ENCODE measurements around the gene FAM171A2.

DNA sequence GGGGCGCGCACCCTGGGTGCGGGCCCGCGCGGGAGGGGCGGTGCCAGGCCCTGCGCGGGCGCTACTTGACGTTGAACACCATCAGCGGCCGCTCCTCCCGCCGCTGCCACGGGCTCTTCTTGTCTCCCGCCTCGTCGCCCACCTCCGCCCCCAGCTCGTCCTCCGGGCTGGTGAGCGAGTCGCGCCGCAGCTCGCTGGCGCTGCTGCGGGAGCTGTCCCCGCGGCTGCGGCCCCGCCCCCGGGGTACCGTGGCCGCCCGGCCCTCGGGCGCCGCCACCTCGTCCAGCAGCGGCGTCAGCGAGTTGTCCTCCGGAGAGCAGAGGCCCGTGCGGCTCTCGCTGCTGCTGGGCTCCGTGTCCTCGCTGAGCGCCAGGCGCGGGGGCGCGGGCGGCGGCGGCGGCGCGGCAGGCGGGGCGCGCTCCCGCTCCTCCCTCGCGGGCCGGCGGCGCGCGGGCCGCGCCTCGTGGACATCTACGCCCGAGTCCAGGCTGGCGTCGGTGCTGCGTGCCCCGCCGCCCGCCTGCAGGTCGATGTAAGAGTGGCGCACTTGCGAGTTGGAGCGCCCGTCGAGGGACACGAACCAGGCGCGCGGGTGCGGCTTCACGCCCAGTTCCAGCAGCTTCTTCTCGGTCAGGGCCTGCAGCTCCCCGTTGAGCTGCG is 9.9 kb downstream of the FAM171A2 start:
- TF ChIP-seq POLR2AphosphoS5 (IDR thresholded peaks at IDR 0.05; ENCODE audit: low read depth, low read length): no peak
- TF ChIP-seq, protein P1, sequence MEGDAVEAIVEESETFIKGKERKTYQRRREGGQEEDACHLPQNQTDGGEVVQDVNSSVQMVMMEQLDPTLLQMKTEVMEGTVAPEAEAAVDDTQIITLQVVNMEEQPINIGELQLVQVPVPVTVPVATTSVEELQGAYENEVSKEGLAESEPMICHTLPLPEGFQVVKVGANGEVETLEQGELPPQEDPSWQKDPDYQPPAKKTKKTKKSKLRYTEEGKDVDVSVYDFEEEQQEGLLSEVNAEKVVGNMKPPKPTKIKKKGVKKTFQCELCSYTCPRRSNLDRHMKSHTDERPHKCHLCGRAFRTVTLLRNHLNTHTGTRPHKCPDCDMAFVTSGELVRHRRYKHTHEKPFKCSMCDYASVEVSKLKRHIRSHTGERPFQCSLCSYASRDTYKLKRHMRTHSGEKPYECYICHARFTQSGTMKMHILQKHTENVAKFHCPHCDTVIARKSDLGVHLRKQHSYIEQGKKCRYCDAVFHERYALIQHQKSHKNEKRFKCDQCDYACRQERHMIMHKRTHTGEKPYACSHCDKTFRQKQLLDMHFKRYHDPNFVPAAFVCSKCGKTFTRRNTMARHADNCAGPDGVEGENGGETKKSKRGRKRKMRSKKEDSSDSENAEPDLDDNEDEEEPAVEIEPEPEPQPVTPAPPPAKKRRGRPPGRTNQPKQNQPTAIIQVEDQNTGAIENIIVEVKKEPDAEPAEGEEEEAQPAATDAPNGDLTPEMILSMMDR (IDR thresholded peaks at IDR 0.05): no peak
- TF ChIP-seq, protein P2, sequence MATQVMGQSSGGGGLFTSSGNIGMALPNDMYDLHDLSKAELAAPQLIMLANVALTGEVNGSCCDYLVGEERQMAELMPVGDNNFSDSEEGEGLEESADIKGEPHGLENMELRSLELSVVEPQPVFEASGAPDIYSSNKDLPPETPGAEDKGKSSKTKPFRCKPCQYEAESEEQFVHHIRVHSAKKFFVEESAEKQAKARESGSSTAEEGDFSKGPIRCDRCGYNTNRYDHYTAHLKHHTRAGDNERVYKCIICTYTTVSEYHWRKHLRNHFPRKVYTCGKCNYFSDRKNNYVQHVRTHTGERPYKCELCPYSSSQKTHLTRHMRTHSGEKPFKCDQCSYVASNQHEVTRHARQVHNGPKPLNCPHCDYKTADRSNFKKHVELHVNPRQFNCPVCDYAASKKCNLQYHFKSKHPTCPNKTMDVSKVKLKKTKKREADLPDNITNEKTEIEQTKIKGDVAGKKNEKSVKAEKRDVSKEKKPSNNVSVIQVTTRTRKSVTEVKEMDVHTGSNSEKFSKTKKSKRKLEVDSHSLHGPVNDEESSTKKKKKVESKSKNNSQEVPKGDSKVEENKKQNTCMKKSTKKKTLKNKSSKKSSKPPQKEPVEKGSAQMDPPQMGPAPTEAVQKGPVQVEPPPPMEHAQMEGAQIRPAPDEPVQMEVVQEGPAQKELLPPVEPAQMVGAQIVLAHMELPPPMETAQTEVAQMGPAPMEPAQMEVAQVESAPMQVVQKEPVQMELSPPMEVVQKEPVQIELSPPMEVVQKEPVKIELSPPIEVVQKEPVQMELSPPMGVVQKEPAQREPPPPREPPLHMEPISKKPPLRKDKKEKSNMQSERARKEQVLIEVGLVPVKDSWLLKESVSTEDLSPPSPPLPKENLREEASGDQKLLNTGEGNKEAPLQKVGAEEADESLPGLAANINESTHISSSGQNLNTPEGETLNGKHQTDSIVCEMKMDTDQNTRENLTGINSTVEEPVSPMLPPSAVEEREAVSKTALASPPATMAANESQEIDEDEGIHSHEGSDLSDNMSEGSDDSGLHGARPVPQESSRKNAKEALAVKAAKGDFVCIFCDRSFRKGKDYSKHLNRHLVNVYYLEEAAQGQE (IDR thresholded peaks at IDR 0.05; ENCODE audit: insufficient read depth in 1 of 2, low read depth in 2 of 2, low read length in 1 of 2): no peak
